HUDEP-2 (cell line): ENCODE results near the gene CCR2.
"Not testable (repeated sequence)": the region's sequence is repeated elsewhere in the genome, so short reads cannot be mapped to it uniquely, and the experiment has no call there.

Experiments
- DNase-seq, 76 experiments: peaks; one replicate each; lab custom pipeline; 2025; ENCODE audit not compliant: unreplicated experiment in 76 of 76; lab: John Stamatoyannopoulos, UW

The CCR2 gene

DNA sequence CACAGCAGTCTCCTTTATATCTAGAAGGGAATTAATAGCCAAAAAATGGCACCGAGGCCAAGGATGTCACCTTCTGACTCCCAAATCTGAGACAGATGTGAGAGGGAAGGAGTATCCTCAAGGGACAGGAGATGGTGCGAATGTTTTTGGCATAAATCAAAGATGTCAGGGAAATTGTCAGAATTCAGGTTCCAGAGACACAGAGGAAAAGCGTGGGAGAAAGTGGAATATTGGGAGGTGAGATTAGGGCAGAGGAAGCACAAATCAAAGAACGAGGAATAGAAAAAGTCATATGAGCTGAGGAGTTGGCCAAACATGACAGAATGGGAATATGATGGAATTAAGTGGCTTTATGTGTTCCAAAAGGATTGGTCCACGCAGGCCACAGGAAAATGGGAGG is 46.9 kb downstream of the CCR2 start:
- DNase-seq, result no peak

DNA sequence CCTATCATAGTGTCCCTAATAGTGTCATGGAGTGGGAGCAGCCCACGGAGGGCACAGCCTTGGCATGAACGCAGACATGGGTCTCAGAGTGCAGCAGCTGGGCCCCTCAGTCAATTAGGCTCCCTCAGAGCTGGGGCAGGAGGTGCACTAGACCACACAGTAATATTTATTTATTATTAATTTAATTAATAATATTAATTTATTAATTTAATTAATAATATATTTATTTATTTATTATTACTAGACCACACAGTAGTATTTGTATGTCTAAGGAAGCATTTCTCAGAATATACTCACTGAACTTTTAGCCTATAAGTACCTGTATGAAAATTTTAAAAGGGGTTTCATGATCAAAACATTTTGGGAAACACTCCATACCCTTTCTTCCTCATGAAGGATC is 47.7 kb downstream of the CCR2 start:
- DNase-seq, result no peak

DNA sequence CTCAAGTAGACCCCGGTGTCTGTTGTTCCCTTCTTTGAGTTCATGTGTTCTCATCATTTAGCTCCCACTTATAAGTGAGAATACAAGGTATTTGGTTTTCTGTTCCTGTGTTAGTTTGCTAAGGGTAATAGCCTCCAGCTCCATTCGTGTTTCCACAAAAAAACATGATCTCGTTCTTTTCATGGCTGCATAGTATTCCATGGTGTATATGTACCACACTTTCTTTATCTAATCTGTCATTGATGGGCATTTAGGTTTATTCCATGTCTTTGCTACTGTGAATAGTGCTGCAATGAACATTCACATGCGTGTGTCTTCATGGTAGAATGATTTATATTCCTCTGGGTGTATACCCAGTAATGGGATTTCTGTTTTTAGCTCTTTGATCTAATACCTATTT is 49.0 kb downstream of the CCR2 start:
- DNase-seq, result not testable (repeated sequence)

DNA sequence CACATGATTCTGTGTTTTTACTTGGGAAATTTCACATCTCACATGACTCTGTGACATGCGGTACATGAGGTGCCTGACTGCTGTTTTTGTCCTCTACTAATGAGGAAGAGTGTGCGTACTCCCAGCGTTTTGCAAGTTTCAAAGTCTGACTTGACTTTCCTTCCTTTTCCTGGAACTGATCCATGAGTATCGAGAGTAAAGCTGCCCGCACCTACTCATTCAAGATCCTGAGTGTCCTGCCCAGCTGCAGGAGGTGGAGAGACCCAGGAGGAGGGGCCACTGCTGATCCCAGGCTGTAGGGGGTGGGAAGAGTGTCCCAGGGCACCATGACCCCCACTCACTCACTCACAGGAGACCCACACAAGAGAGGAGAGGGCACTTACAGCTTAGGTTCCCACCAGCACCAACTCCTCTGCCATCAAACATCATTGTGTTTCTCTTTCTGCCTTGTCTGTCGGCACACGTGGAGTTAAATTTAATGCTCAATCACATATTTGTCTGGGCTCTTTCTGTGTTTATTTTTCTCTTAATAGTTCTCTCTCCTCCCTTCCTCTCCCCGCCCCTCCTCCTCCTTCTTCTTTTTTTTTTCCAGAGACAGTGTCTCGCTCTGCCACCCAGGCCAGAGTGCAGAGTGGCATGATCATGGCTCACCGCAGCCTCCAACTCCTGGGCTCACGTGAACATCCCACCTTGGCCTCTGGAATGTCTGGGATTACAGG is 51.5 kb downstream of the CCR2 start:
- no peak for DNase-seq

DNA sequence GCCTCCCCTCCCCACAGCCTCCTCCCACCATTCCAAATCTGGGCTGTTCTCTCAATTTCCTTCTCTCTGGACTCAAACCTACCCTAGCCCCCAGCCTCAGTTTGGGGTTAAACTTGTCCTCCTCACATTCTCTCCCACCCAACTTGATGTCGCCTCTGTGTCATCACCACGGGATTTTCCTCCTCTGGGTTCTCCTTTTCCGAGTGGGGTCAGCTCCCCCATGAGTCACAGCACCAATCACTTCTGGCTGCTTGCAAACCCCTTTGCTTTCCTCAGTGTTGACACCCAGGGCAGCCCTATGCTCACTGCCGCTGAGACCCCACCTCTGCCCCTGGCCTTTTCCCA is 52.5 kb downstream of the CCR2 start:
- DNase-seq, result no peak

DNA sequence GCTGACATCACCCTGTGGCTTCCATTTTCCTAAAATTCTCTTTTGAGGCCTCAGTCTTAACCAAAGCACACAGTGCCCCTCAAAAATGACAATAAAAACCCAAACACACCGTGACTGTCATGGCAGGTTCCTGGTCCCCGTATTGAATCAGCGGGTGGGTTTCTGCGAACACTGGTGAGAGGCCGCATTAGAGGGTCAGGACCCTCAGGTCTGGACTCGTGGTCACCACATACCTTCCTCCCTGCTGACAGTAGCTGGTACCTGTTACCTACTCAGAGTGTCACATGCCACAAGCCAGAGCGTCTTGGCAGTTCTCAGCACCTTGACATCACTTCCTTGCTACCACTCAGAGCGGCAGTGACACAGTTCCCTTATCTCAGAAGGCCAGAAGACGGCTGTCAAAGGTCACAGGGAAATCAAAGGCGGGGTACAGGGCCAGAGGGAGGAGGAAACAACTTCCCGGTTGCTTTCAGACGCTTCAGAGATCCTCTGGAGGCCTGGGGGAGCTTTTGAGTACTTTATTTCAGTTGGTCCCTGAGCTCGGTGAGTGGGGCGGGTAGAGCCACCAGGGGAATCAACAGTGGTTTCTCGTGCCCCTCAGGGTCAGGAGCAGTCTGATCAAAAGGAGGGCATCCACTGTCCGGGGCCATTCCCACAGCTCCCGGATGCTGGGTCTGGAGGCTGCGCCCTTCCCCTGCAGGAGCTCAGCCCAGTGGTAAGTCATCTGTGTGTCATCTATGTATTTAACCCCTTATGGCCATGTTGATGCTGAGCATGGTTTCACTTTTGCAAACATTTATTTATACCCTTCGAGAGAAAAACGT is 53.1 kb downstream of the CCR2 start, which contains the start of the genes CCR5AS and CCRL2:
TSS of gene CCR5AS (minus strand) at position 279 of the 824 bp plus-strand sequence.
TSS of gene CCRL2 (plus strand) at position 472 of the 824 bp plus-strand sequence. CDS start 821 bp downstream, outside the sequence.
- peak in 75 of 76 experiments; percentile 27 to 92 (median 81) for DNase-seq

DNA sequence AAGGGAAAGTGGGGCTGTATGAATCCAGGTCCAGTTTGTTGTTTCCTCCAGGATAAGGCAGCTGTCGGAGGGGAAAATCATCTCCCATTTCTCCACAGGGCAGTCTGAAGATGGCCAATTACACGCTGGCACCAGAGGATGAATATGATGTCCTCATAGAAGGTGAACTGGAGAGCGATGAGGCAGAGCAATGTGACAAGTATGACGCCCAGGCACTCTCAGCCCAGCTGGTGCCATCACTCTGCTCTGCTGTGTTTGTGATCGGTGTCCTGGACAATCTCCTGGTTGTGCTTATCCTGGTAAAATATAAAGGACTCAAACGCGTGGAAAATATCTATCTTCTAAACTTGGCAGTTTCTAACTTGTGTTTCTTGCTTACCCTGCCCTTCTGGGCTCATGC is 54.1 kb downstream of the CCR2 start:
- peak in 1 of 76 experiments; percentile 3 for DNase-seq

DNA sequence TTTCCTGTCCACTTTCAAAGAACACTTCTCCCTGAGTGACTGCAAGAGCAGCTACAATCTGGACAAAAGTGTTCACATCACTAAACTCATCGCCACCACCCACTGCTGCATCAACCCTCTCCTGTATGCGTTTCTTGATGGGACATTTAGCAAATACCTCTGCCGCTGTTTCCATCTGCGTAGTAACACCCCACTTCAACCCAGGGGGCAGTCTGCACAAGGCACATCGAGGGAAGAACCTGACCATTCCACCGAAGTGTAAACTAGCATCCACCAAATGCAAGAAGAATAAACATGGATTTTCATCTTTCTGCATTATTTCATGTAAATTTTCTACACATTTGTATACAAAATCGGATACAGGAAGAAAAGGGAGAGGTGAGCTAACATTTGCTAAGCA is 54.9 kb downstream of the CCR2 start:
- no peak for DNase-seq

DNA sequence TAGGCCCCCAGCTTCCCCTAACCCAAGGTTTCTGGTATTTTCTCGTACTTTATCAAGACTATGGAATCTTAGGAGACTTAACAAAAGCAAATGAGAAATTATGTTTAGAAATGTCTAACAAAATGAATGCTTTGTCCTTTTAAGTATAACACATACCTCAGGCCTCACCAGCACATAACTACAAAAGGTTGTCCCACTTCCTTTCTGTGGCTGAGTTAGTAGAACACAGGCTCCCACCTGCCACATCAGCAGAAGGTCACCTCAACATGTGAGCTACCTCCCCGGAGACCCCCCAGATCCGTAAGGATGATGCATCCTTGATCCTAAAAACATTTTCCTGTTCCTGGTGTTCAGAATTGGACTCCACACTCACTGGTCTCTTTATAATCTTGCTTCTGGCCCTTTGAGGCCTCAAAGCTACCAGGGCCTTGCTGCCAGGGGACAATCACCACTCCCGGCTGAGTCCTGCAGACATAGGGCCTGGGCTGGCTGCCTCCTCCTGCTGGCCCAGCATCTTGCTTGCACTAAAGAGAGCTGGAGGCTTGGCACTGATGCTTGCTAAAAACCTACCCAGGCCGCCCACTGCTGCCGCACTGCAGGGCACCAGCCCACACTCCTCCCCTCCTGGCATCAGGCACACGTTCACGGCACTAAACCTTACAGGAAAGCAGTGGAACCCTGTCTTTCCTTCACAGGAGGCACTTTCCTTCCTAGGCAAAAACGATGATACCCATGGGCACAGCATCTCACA is 56.0 kb downstream of the CCR2 start:
- no peak for DNase-seq
